OCI-M2 (cell line): ENCODE results near the gene SPTBN4.
"Not testable (repeated sequence)": the region's sequence is repeated elsewhere in the genome, so short reads cannot be mapped to it uniquely, and the experiment has no call there.

Experiments
- DNase-seq: peaks from one replicate; lab custom pipeline; 2025; ENCODE audit not compliant: unreplicated experiment; lab: John Stamatoyannopoulos, UW

Gene SPTBN4

DNA sequence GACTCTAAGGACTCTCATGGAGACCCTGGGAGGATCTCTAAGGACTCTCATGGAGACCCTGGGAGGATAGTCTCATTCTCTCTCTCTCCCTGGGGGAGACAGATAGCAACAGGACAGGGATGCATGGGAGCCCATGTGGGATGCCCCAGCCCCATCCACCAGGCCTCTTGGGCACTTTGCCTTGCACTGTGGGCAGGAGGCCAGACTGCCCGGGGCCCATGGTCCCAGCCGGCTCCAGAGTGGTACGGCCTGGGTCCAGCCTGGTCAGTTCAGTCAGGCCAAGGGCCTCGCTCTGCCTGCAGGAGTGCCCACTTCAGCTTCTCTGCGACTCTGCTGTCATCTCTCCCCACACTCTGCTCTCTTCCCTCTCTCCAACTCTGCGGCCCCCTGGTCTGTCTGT, 61.3 kb downstream of the SPTBN4 start:
- DNase-seq: no peak

DNA sequence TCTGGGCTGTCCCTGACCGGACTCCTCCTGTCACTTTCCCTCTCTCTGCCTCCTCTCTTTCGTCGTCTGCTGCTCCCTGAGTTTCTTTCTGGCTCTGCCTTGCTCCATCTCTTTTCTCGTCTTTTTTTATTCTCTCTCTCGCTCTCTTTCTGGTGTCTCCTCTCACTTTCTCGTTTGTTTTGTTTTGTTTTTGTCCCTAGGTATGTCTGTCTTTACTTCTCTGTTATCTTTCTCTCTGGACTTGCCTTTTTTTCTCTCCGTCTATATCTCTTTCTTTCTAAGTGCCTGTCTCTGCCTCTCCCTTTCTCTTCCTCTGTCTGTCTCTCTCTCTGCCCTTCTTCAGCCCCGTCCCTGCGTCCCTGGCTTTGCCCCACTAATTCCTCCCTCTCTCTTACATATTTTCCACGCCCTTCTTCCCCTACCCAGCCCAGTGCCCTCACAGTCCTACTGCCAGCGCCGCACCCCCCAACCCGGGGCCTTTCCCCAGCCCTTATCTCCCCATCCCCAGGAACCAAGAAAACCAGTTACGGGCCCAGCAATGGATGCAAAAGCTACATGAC, 61.8 kb downstream of the SPTBN4 start:
- no peak for DNase-seq

DNA sequence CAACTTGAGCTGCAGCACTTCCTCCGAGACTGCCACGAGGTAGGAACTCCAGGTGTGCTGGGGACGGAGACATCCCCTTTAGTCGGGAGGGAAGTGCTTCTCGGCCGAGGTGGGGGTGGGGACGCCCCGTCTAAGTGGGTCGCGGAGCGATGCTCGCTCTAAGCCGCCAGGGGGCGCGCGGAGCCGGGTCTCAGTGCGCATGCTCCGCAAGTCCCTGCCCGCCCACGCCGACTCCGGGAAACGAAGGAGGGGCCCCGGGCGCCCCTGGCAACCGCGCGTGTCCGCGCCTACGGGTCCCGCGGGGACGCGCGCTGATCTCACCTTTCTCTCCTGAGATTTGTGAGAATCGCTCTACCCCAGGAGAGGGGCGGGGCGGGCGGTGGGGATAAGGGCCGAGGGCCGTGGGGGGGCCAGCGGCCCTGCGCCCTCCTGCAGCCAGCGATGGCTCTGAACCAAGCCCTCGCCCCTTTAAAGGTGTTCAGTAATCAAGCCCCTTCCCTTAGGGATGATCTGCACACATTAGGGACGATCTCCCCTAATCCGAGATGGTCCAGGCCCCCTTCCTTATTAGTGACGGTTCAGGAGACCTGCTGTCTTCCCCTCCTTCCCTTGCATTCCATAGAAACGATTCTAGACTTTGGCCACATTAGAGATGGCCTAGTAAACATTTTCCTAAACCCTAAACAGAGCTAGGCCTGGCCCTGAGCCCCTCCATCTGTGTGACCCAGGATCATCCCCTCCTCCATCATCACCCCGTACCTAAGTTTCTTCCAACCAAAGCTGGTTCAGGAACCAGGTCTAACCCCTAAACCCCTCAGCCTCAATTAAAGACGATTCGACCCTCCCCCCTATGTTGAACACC, 62.5 kb downstream of the SPTBN4 start:
- DNase-seq: no peak

GRCh38 chr19:40530091-40530901, 63.5 kb downstream of the SPTBN4 start:
- DNase-seq: no peak

DNA sequence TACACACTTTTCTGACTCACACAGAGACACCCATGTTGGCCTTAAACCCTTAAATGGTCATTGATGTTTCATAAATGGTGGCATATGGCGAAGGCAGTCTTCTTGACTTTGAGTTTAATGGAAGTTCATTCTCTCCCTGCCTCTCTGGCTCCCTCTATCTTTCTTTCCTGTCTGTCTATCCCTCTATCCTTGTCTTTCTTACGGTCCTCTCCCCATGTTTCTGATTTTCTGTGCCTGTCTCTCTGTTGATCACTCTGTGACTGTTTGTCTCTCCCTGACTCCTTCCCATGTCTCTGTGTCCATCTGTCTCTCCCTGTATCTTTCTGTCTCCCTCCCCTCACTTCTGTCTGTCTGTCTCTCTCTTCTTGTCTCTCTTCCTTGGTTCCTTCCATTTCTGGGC, 66.7 kb downstream of the SPTBN4 start:
- no peak for DNase-seq

GRCh38 chr19:40534148-40534547, 67.3 kb downstream of the SPTBN4 start:
- no peak for DNase-seq

DNA sequence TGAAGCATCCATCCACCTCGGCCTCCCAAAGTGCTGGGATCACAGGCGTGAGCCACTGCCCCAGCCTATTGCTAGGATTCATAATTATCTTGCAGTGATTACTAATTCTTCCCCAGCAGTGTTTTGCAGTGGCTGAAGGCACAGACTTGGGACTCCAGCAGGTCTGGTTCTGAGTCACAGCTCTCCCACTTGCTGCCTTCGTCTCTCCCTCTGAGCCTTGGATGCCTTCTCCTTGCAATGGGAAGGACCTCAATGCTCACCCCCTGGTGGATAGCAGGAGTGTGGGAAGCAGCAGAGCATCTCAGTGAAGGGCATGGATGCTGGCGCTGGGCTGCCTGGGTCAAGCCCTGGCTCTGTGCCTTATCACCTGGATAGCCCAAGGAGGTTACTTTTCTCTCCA, 72.3 kb downstream of the SPTBN4 start:
- DNase-seq: no peak

GRCh38 chr19:40542202-40542859, 75.5 kb downstream of the SPTBN4 start:
- DNase-seq: no peak

DNA sequence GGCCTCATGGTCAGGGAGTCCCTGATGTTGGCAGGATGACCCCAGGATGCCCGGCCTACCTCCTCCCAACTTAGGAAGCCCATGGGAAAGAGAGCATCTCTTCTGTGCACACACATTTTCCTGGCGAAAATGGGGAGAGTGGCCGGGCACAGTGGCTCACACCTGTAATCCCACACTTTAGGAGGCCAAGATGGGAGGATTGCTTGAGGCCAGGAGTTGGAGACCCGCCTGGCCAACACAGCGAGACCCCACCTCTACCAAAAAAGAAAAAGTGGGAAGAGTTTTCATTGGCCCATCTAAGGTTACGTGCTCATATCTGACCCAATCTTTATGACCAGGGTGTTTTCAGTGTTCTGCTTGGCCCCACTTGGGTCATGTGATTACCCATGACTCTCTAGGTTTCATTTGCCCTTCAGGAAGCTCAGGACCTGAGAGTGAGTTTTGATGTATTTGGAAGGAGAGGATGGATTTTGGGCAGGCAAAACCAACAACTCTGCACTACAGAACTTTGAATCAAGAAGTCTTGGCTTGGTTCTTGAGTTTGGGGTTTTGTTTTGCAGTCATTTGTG, 76.3 kb downstream of the SPTBN4 start:
- no peak for DNase-seq

DNA sequence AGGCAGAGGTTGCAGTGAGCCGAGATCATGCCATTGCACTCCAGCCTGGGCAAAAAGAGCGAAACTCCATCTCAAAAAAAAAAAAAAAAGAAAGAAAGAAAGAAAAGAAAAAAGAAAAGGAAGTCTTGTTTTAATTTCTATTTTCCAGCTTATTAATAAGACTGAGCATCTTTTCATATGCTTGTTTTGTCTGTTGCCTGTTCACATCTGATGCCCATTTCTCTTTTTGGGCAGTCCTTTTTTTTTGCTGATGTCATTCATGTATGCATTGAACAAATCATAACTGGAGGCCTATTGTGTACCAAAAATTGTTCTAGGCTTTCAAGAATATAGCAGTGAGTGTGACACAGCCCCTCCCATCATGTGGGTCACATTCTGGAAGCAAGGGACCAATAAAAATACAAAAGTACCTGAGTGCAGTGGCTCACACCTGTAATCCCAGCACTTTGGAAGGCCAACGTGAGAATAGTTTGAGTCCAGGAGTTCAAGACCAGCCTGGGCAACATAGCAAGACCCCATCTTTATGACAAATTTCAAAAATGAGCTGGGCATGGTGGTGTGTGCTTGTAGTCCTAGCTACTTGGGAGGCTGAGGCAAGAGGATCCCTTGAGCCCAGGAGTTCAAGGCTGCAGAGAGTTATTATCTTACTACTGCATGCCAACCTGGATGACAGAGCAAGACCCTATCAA, 79.5 kb downstream of the SPTBN4 start:
- not testable (repeated sequence) for DNase-seq

GRCh38 chr19:40547190-40547589, 80.4 kb downstream of the SPTBN4 start:
- DNase-seq: not testable (repeated sequence)

DNA sequence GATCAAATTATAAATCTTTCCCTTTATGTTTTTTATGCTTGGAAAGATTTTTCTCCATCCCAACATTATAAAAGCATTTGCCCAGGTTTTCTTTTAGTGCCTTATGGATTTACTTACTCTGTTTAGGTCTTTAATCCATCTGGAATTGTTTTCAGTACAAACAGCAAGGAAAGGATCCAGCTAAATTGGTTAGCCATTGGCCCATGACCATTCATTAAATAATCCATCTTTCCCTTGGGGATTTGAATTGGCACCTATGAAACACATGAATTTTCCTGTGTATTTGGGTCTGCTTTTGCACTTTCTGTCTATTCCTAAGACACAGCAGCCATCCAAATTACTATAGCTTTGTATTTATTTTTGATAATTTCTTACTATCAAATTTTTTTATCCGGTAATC, 81.0 kb downstream of the SPTBN4 start:
- DNase-seq: no peak

DNA sequence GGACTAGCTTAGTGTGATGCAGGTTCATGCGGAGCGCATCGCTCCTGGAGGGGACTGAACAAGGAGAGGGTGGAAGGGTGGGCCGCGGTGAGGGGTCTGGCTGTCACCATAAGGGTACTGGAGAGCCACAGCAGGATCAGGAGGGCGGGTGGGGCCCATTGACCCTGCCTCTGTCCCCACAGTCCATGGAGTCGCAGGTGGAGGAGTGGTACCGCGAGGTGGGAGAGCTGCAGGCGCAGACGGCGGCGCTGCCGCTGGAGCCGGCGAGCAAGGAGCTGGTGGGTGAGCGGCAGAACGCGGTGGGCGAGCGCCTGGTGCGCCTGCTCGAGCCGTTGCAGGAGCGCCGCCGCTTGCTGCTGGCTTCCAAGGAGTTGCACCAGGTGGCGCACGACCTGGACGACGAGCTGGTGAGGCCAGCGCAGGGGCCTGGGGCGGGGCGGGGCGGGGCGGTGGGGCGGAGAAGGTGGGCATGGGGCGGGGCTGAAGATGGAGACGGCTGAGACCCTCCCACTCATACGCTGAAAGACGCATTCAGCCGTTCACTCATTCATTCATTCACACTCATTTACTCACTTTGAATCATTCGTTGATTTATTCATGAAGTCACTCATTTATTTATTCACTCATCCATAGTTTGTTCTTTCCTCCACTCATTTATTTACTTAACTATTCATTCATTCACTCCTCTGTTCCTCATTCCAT, 82.4 kb downstream of the SPTBN4 start:
- no peak for DNase-seq

DNA sequence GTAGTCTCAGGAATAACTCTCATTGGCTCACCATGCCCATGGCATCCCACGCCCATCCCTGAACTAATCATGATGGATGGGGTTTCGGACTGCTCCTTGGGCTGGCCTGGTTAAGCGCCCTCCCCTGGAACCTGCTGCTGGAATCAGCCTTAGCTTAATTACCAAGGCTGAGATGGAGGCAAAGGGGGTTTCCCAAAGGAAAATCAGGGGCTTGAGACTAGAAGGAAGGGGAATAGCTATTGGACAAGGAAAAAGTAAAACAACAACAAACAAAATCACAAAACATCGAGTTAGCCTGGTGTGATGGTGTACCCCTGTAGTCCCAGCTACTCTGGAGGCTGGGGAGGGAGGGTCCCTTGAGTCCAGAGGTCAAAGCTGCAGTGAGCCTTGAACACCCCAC, 84.2 kb downstream of the SPTBN4 start:
- no peak for DNase-seq

DNA sequence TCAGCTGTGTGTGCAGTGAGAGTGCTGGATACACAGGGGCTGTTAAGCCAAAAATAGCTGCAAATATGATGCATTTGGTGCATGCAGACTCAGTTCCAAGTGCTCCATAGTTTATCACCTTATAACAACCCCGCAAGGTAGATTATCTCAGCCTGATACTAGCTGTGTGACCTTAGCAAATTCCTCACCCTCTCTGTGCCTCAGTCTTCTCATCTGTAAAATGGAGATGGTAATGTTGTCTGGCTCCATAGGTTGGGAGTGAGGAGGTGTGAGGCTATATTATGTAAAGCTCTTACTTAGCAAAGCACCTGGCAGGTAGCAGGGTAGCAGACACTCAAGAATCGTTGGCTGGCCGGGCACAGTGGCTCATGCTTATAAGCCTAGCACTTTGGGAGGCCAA, 86.0 kb downstream of the SPTBN4 start:
- DNase-seq: no peak

DNA sequence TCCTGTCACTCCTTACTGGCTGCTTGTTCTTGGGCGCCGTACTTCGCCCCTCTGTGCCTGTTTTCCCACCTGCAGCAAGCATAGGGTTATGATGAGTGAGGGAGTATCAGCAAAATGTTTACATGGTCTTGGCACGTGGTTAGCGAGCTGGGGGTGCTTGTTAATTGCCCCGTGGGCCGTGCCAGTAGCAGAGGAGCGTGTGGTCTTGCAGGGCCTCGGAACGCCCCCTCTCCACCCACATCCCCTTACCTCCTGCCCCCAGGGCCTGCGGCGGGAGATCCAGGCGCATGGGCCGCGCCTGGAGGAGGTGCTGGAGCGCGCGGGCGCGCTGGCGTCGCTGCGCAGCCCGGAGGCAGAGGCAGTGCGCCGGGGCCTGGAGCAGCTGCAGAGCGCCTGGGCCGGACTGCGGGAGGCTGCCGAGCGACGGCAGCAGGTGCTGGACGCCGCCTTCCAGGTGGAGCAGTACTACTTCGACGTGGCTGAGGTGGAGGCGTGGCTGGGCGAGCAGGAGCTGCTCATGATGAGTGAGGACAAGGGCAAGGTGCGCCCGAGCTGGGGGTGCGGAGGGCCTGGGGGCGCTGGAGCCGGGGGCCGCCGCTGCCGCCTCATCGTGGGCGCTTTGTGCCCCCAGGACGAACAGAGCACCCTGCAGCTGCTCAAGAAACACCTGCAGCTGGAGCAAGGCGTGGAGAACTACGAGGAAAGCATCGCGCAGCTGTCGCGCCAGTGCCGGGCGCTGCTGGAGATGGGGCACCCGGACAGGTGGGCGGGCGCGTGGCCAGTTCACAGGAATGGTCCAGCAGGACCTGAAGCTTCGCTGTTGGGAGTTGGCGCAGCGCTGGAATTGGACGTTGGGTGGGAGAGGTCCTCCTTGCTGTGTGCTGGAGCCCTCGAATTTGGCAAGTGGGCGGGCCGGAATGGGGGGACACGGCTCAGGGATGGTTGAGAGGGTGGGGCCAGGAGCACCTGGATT, 87.4 kb downstream of the SPTBN4 start:
- no peak for DNase-seq

GRCh38 chr19:40555978-40556689, 89.3 kb downstream of the SPTBN4 start:
- DNase-seq: no peak

DNA sequence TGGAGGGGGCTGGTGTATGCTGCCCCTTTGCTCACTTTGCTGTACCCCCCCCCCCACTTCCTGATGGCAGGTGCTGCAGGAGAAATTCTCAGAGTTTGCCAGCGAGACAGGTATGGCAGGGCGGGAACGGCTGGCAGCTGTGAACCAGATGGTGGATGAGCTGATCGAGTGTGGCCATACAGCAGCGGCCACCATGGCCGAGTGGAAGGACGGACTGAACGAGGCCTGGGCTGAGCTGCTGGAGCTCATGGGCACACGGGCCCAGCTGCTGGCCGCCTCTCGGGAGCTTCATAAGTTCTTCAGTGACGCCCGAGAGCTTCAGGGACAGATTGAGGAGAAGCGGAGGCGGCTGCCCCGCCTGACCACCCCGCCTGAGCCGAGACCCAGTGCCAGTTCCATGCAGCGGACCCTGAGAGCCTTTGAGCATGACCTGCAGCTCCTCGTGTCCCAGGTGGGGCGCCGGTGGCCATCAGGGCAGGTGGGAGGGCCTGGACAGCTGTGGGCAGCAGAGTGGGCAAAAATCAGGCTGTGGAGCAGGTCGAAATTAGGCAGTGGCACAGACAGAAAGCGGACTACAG, 90.2 kb downstream of the SPTBN4 start:
- DNase-seq: no peak
